GM19467 (cell line): ENCODE data around the gene SPTLC2.
"Not testable (repeated sequence)": the region's sequence is repeated elsewhere in the genome, so short reads cannot be mapped to it uniquely, and the experiment has no call there.

Experiments
- ATAC-seq: cut with Tn5 transposase; IDR thresholded peaks from one replicate; pipeline ENCODE4 v1.9.1; 2021; ENCODE audit warnings: mild to moderate bottlenecking, moderate library complexity; ENCODE audit not compliant: unreplicated experiment

The SPTLC2 gene

GRCh38 chr14:77554816-77555599 lies 61.4 kb downstream of the SPTLC2 start:
- ATAC-seq, result no peak

- ATAC-seq, result no peak
Measured at GRCh38 chr14:77554207-77554606, 62.2 kb downstream of the SPTLC2 start.

- no peak for ATAC-seq
Measured at GRCh38 chr14:77549451-77549850, 67.0 kb downstream of the SPTLC2 start.

GRCh38 chr14:77547512-77548180 lies 68.8 kb downstream of the SPTLC2 start:
- ATAC-seq, result no peak

- ATAC-seq, result not testable (repeated sequence)
Measured at GRCh38 chr14:77545171-77545570, 71.3 kb downstream of the SPTLC2 start.

- ATAC-seq, result no peak
Measured at GRCh38 chr14:77544571-77544970, 71.9 kb downstream of the SPTLC2 start.

GRCh38 chr14:77543637-77544334 lies 72.7 kb downstream of the SPTLC2 start:
- ATAC-seq, result no peak

- no peak for ATAC-seq
Measured at GRCh38 chr14:77543240-77543551, 73.2 kb downstream of the SPTLC2 start.

- no peak for ATAC-seq
Measured at GRCh38 chr14:77542421-77543239, 73.8 kb downstream of the SPTLC2 start.

- ATAC-seq, result no peak
Measured at GRCh38 chr14:77541905-77542304, 74.5 kb downstream of the SPTLC2 start.

GRCh38 chr14:77536951-77537350 lies 79.5 kb downstream of the SPTLC2 start:
- ATAC-seq, result not testable (repeated sequence)

GRCh38 chr14:77531071-77531470 lies 85.4 kb downstream of the SPTLC2 start:
- no peak for ATAC-seq

- no peak for ATAC-seq
Measured at GRCh38 chr14:77529963-77530362, 86.5 kb downstream of the SPTLC2 start.

GRCh38 chr14:77529213-77529612 lies 87.2 kb downstream of the SPTLC2 start:
- no peak for ATAC-seq

- not testable (repeated sequence) for ATAC-seq
Measured at GRCh38 chr14:77528701-77529100, 87.7 kb downstream of the SPTLC2 start.

GRCh38 chr14:77526266-77526665 lies 90.2 kb downstream of the SPTLC2 start:
- ATAC-seq, result no peak

GRCh38 chr14:77524536-77524935 lies 91.9 kb downstream of the SPTLC2 start:
- no peak for ATAC-seq

- no peak for ATAC-seq
Measured at GRCh38 chr14:77523109-77523508, 93.3 kb downstream of the SPTLC2 start.

- ATAC-seq, result no peak
Measured at GRCh38 chr14:77520555-77520954, 95.9 kb downstream of the SPTLC2 start.

GRCh38 chr14:77516126-77516525 lies 100.3 kb downstream of the SPTLC2 start:
- no peak for ATAC-seq
